ENCODE results near the gene BRD3OS. TPM values are rescaled to one million over a fixed set of nuclear protein-coding genes. Genes with fewer than 3 reads are reported as not detected.

BRD3OS gene
- total and polyA plus RNA-seq, 2 of the 13 experiments (the other 11 are each of a cell fraction or from before 2014, with no cell fraction given), result 4.9 to 5.7 TPM

GRCh38 chr9:134065612-134066419, 40.5 kb downstream of the BRD3OS start (continued):
- TF ChIP-seq PRMT3 (CRISPR knock-in tag; IDR thresholded peaks at IDR 0.05; ENCODE audit: borderline replicate concordance, low read depth) (no peak), NR2C2 (CRISPR knock-in tag; IDR thresholded peaks at IDR 0.05; ENCODE audit: borderline replicate concordance) (0 out of 2 replicates have a peak, but pooled peaks have one; percentile 22), HNF1B (CRISPR knock-in tag; IDR thresholded peaks at IDR 0.05) (0 out of 2 replicates have a peak, but pooled peaks have one; percentile 6), SOX6 (IDR thresholded peaks at IDR 0.05) (no peak), SOX6 (CRISPR knock-in tag; IDR thresholded peaks at IDR 0.05) (peak; percentile 72), FOXP4 (CRISPR knock-in tag; IDR thresholded peaks at IDR 0.05) (peak; percentile 66), RELA (CRISPR knock-in tag; IDR thresholded peaks at IDR 0.05) (no peak), MED1 (CRISPR knock-in tag; IDR thresholded peaks at IDR 0.05) (peak; percentile 50; the same call in 1 of the 2 replicates), PAWR (CRISPR knock-in tag; IDR thresholded peaks at IDR 0.05; ENCODE audit: borderline replicate concordance) (no peak), ZNF501 (CRISPR knock-in tag; IDR thresholded peaks at IDR 0.05) (peak; percentile 59; the same call in 1 of the 2 replicates), HOXA3 (CRISPR knock-in tag; IDR thresholded peaks at IDR 0.05) (peak; percentile 39; the same call in 1 of the 2 replicates), ZNF687 (CRISPR knock-in tag; IDR thresholded peaks at IDR 0.05) (peak; percentile 69), MXD1 (CRISPR knock-in tag; IDR thresholded peaks at IDR 0.05) (no peak), E2F1 (CRISPR knock-in tag; IDR thresholded peaks at IDR 0.05) (no peak), RXRB (CRISPR knock-in tag; IDR thresholded peaks at IDR 0.05; ENCODE audit: borderline replicate concordance) (peak; percentile 71), ZNF543 (CRISPR knock-in tag; IDR thresholded peaks at IDR 0.05) (no peak)
